Measurements from ENCODE around the gene SLC6A6.
"Not testable (repeated sequence)": the region's sequence is repeated elsewhere in the genome, so short reads cannot be mapped to it uniquely, and the experiment has no call there.

Gene SLC6A6

GRCh38 chr3:14437705-14438104 lies 35.3 kb downstream of the SLC6A6 start:
- DNase-seq, result not testable (repeated sequence)

- no peak for DNase-seq
Observed at GRCh38 chr3:14438262-14438661, 35.9 kb downstream of the SLC6A6 start.

- no peak for DNase-seq
Observed at GRCh38 chr3:14438929-14439328, 36.5 kb downstream of the SLC6A6 start.

- DNase-seq, result no peak
Observed at GRCh38 chr3:14439501-14440167, 37.2 kb downstream of the SLC6A6 start.

- no peak for DNase-seq
Observed at GRCh38 chr3:14440168-14440518, 37.7 kb downstream of the SLC6A6 start.

- no peak for DNase-seq
Observed at GRCh38 chr3:14440531-14441239, 38.3 kb downstream of the SLC6A6 start.

- no peak for DNase-seq
Observed at GRCh38 chr3:14441240-14441919, 39.0 kb downstream of the SLC6A6 start.

- DNase-seq, result no peak
Observed at GRCh38 chr3:14441920-14442300, 39.5 kb downstream of the SLC6A6 start.

- no peak for DNase-seq
Observed at GRCh38 chr3:14444380-14444779, 42.0 kb downstream of the SLC6A6 start.

- no peak for DNase-seq
Observed at GRCh38 chr3:14445773-14446172, 43.4 kb downstream of the SLC6A6 start.

GRCh38 chr3:14446988-14447570 lies 44.7 kb downstream of the SLC6A6 start:
- DNase-seq, result no peak

GRCh38 chr3:14448063-14448462 lies 45.7 kb downstream of the SLC6A6 start:
- DNase-seq, result no peak

- DNase-seq, result no peak
Observed at GRCh38 chr3:14448756-14449727, 46.6 kb downstream of the SLC6A6 start.

GRCh38 chr3:14450506-14450905 lies 48.1 kb downstream of the SLC6A6 start:
- DNase-seq, result no peak

- DNase-seq, result no peak
Observed at GRCh38 chr3:14450922-14451606, 48.7 kb downstream of the SLC6A6 start.

- DNase-seq, result no peak
Observed at GRCh38 chr3:14451844-14452739, 49.7 kb downstream of the SLC6A6 start.

- DNase-seq, result no peak
Observed at GRCh38 chr3:14452740-14453710, 50.6 kb downstream of the SLC6A6 start.

- no peak for DNase-seq
Observed at GRCh38 chr3:14453876-14454638, 51.7 kb downstream of the SLC6A6 start.

Measured in stimulated activated CD4-positive, alpha-beta T cell treated with anti-CD3 and anti-CD28 coated beads, Interleukin-15, amount 100 ng/mL, for 24 hours (primary cell).